ENCODE results near the gene TEX22.

TEX22 gene

GRCh38 chr14:105351920-105352851 lies 46.2 kb upstream of the TEX22 start:
- Histone ChIP-seq H3K27me3 (no peaks in the 10 kb centered on the region), H3K27ac (no peak overlapping the region), H3K4me3 (ENCODE audit: low read depth in 1 of 2, low read length in 1 of 2) (no peak overlapping the region), H3K9me3 (no peaks in the 10 kb centered on the region), H3K4me1 (ENCODE audit: control insufficient read depth in 1 of 2, insufficient read depth in 1 of 2, low read depth in 1 of 2, low read length in 1 of 2) (no peaks in the 10 kb centered on the region), H3K36me3 (no peaks in the 10 kb centered on the region)
- peak; percentile 69 for TF ChIP-seq CTCF (IDR thresholded peaks at IDR 0.05)

GRCh38 chr14:105353136-105353535 lies 45.2 kb upstream of the TEX22 start:
- no peaks in the 10 kb centered on the region for H3K36me3 ChIP-seq
- H3K9me3 ChIP-seq = no peaks in the 10 kb centered on the region
- TF ChIP-seq CTCF (IDR thresholded peaks at IDR 0.05) = no peak
- H3K27me3 ChIP-seq = no peaks in the 10 kb centered on the region
- no peaks in the 10 kb centered on the region for H3K4me1 ChIP-seq (ENCODE audit: control insufficient read depth in 1 of 2, insufficient read depth in 1 of 2, low read depth in 1 of 2, low read length in 1 of 2)
- no peak overlapping the region for H3K27ac ChIP-seq
- H3K4me3 ChIP-seq (ENCODE audit: low read depth in 1 of 2, low read length in 1 of 2) = no peak overlapping the region

- H3K27me3 ChIP-seq = no peaks in the 10 kb centered on the region
- H3K9me3 ChIP-seq = no peaks in the 10 kb centered on the region
- no peak overlapping the region for H3K4me3 ChIP-seq (ENCODE audit: low read depth in 1 of 2, low read length in 1 of 2)
- no peak overlapping the region for H3K27ac ChIP-seq
- H3K36me3 ChIP-seq = no peaks in the 10 kb centered on the region
- TF ChIP-seq CTCF (IDR thresholded peaks at IDR 0.05) = no peak
- no peaks in the 10 kb centered on the region for H3K4me1 ChIP-seq (ENCODE audit: control insufficient read depth in 1 of 2, insufficient read depth in 1 of 2, low read depth in 1 of 2, low read length in 1 of 2)
Observed at GRCh38 chr14:105354541-105354940, 43.8 kb upstream of the TEX22 start.

- no peak for TF ChIP-seq CTCF (IDR thresholded peaks at IDR 0.05)
- Histone ChIP-seq H3K27ac (no peak overlapping the region), H3K4me3 (ENCODE audit: low read depth in 1 of 2, low read length in 1 of 2) (no peak overlapping the region), H3K4me1 (ENCODE audit: control insufficient read depth in 1 of 2, insufficient read depth in 1 of 2, low read depth in 1 of 2, low read length in 1 of 2) (no peaks in the 10 kb centered on the region), H3K36me3 (no peaks in the 10 kb centered on the region), H3K27me3 (no peaks in the 10 kb centered on the region), H3K9me3 (no peaks in the 10 kb centered on the region)
Observed at GRCh38 chr14:105355049-105355575, 43.2 kb upstream of the TEX22 start.

- TF ChIP-seq CTCF (IDR thresholded peaks at IDR 0.05) = no peak
- H3K27me3 ChIP-seq = no peaks in the 10 kb centered on the region
- no peaks in the 10 kb centered on the region for H3K9me3 ChIP-seq
- no peak overlapping the region for H3K27ac ChIP-seq
- no peak overlapping the region for H3K4me3 ChIP-seq (ENCODE audit: low read depth in 1 of 2, low read length in 1 of 2)
- H3K4me1 ChIP-seq (ENCODE audit: control insufficient read depth in 1 of 2, insufficient read depth in 1 of 2, low read depth in 1 of 2, low read length in 1 of 2) = no peaks in the 10 kb centered on the region
- H3K36me3 ChIP-seq = no peaks in the 10 kb centered on the region
Observed at GRCh38 chr14:105355850-105356604, 42.3 kb upstream of the TEX22 start.

Data from neutrophil (primary cell).